KMS-11 (cell line): Measurements from ENCODE around the gene COL4A5.

ENCODE experiments used
- H2AFZ ChIP-seq: fragments of 200-600 bp; sonication (generic); 2 replicates; pipeline ENCODE4 v1.6.1; 2016; ENCODE audit warnings: antibody characterized with exemption, mixed run types, low read depth
- H3K27ac ChIP-seq: fragments of 200-600 bp; sonication (generic); 2 replicates; pipeline ENCODE4 v1.6.1; 2016; ENCODE audit warnings: mild to moderate bottlenecking, mixed run types
- H3K27me3 ChIP-seq: fragments of 200-600 bp; sonication (generic); 2 replicates; pipeline ENCODE4 v1.6.1; 2017; ENCODE audit warnings: mild to moderate bottlenecking, low read depth, mixed run types, moderate library complexity; ENCODE audit not compliant: insufficient read depth
- H3K36me3 ChIP-seq: fragments of 200-600 bp; sonication (generic); 2 replicates; pipeline ENCODE4 v1.6.1; 2017; ENCODE audit warnings: mild to moderate bottlenecking, mixed run types; ENCODE audit not compliant: insufficient read depth
- H3K4me1 ChIP-seq: fragments of 200-600 bp; sonication (generic); 2 replicates; pipeline ENCODE4 v1.6.1; 2016; ENCODE audit warnings: mild to moderate bottlenecking, low read depth, mixed run types; ENCODE audit not compliant: poor library complexity, severe bottlenecking
- H3K4me2 ChIP-seq: fragments of 200-600 bp; sonication (generic); 2 replicates; pipeline ENCODE4 v1.7.0; 2016; ENCODE audit warnings: mild to moderate bottlenecking, mixed run types
- H3K4me3 ChIP-seq: fragments of 200-600 bp; sonication (generic); IDR thresholded peaks from 2 replicates; pipeline ENCODE4 v1.6.1; 2017; ENCODE audit warnings: low read depth, low read length, mixed read lengths; ENCODE audit not compliant: insufficient read depth
- H3K79me2 ChIP-seq: fragments of 200-600 bp; sonication (generic); 2 replicates; pipeline ENCODE4 v1.6.1; 2016; ENCODE audit warnings: low read depth, mixed run types; ENCODE audit not compliant: insufficient read depth
- H3K9ac ChIP-seq: fragments of 200-600 bp; sonication (generic); 2 replicates; pipeline ENCODE4 v1.6.1; 2016; ENCODE audit warnings: mild to moderate bottlenecking, mixed run types
- H4K20me1 ChIP-seq: fragments of 200-600 bp; sonication (generic); 2 replicates; pipeline ENCODE4 v1.6.1; 2016; ENCODE audit warnings: mild to moderate bottlenecking, mixed run types; ENCODE audit not compliant: insufficient read depth
- TF ChIP-seq, protein P1 (sequence below): fragments of 200-600 bp; sonication (generic); conservative IDR thresholded peaks from 2 replicates; pipeline ENCODE4 v1.6.1; 2017; ENCODE audit warnings: low read depth, mild to moderate bottlenecking, antibody characterized with exemption, low read length, moderate library complexity, mixed read lengths

COL4A5 gene

DNA sequence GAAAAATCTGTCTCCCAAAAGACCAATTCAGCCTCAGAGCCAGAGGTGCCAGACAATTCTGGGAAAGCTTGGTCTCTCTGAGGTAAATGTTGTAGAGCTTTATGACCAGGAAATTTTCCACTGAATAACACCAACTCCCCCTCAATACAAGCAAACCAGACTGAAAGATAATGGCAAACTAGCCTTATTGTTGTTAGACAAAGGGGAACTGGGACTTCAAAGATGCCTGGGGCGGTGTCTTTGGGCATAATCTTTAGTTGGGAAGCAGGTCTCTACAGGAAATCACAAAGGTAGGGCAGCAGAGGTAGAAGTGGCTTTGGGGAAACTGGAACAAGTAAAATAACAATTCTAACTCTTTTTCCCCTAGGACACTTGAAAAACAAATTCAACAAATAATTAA, 13.4 kb upstream of the COL4A5 start:
- Histone ChIP-seq H4K20me1 (no peaks in the 10 kb centered on the region), H3K27ac (no peak overlapping the region)
- TF ChIP-seq, protein P1, sequence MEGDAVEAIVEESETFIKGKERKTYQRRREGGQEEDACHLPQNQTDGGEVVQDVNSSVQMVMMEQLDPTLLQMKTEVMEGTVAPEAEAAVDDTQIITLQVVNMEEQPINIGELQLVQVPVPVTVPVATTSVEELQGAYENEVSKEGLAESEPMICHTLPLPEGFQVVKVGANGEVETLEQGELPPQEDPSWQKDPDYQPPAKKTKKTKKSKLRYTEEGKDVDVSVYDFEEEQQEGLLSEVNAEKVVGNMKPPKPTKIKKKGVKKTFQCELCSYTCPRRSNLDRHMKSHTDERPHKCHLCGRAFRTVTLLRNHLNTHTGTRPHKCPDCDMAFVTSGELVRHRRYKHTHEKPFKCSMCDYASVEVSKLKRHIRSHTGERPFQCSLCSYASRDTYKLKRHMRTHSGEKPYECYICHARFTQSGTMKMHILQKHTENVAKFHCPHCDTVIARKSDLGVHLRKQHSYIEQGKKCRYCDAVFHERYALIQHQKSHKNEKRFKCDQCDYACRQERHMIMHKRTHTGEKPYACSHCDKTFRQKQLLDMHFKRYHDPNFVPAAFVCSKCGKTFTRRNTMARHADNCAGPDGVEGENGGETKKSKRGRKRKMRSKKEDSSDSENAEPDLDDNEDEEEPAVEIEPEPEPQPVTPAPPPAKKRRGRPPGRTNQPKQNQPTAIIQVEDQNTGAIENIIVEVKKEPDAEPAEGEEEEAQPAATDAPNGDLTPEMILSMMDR = no peak

DNA sequence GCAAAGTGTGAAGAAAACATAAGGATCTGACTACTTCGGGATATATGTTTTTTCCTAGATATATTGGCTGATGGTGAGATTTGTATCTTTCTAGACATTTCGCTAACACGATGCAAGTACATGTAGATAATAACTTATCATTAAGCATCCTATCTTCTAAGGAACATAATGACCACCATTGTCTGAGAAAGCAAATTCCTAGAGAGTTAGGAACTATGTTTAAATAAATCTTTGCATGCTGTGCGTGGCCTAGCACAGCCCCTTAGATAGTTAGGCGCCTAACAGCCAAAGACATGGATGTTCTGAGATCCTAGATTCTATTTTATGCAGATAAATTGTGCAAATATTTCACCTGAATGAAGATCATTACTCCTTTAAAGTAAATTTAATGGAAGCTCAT, 4.4 kb upstream of the COL4A5 start:
- peaks cover under 1% of the 10 kb centered on the region for H3K4me1 ChIP-seq
- H2AFZ ChIP-seq = no peak overlapping the region
- H3K27ac ChIP-seq = no peak overlapping the region
- TF ChIP-seq, protein P1 = no peak
- H3K27me3 ChIP-seq = no peaks in the 10 kb centered on the region
- no peaks in the 10 kb centered on the region for H4K20me1 ChIP-seq
- H3K79me2 ChIP-seq = no peaks in the 10 kb centered on the region
- H3K9ac ChIP-seq = no peak overlapping the region
- H3K4me2 ChIP-seq = no peak overlapping the region
- H3K4me3 ChIP-seq = no peak overlapping the region
- no peaks in the 10 kb centered on the region for H3K36me3 ChIP-seq

More for the DNA sequence above, 13.4 kb upstream of the COL4A5 start:
- H2AFZ ChIP-seq = no peak overlapping the region
- no peaks in the 10 kb centered on the region for H3K36me3 ChIP-seq
- no peaks in the 10 kb centered on the region for H3K4me1 ChIP-seq
- no peak overlapping the region for H3K4me2 ChIP-seq
- H3K27me3 ChIP-seq = no peaks in the 10 kb centered on the region
- H3K4me3 ChIP-seq = no peak overlapping the region
- H3K9ac ChIP-seq = no peak overlapping the region
- H3K79me2 ChIP-seq = no peaks in the 10 kb centered on the region

DNA sequence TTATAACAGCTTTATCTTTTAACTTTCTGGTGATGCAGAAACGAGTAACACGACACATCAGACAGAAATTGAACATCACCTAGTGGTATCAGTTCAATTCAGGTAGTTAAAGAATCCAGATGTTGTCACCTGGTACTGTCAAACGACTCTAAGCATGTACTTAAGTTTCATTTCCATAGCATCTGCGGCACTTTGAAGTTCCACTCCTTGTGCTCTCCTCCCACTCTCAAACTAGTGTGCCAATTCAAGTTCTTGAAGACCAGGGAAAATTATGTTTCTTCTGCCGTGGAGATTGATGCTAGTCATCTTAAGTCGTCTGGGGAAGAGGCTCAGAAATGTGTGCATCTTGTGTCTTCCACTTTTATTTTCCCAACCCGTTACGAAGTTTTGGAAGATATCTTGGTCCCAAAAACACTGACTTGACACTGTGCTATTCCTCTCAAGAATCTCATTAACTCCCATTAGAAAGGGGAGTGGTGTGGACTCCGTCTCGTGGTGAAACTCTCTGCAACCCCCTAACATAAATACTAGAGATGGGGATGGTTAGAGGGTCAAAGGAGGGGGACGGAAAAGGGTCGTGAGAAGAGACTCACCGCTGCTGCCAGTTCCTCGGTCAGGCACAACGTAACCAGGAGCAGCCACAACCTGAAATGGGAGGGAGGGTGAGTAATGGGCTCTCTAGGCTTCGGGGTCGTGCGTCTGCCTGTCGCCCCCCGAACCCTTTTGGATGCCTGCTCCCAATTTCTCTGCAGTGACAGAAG, 2.1 kb upstream of the COL4A5 start:
- H3K4me1 ChIP-seq = peaks cover 8% of the 10 kb centered on the region
- H4K20me1 ChIP-seq = no peaks in the 10 kb centered on the region
- H2AFZ ChIP-seq = no peak overlapping the region
- H3K36me3 ChIP-seq = no peaks in the 10 kb centered on the region
- H3K4me2 ChIP-seq = no peak overlapping the region
- no peak overlapping the region for H3K9ac ChIP-seq
- H3K27ac ChIP-seq = no peak overlapping the region
- TF ChIP-seq, protein P1 = no peak
- H3K27me3 ChIP-seq = no peaks in the 10 kb centered on the region
- H3K4me3 ChIP-seq = no peak overlapping the region
- H3K79me2 ChIP-seq = no peaks in the 10 kb centered on the region

DNA sequence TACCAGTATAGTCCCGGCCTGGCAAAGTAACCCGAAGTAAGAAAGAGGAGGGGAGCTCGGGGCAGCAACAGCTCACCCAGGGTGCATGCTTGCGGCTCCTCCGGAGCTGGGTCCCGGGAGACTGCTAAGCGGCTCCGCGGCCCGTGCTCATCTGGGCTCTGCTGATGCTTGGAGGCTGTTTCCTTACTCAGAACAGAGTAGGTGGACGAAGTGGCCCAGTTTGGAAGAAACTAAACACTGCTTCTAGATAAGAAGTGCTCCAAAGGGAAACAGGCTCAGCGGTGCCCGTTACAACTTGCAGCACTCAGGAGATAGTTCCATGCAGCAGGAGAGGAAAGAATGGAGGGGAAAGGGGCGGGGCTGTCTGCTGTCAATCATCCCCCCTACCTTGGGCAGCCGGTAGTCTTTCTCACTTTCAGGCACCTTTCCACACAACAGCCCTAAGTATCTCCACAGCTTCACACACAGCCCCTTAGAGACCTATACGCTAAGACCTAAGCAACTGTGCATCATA, 1.5 kb upstream of the COL4A5 start, which contains the start of gene COL4A6:
TSS of gene COL4A6 (minus strand) at position 313 of the 514 bp plus-strand sequence. CDS start at position 87, 226 bp downstream.
- Histone ChIP-seq H3K36me3 (no peaks in the 10 kb centered on the region), H3K4me2 (peak within 1 kb of the TSS; percentile 54), H3K4me1 (peaks cover 8% of the 10 kb centered on the region), H4K20me1 (no peaks in the 10 kb centered on the region), H3K79me2 (no peaks in the 10 kb centered on the region), H3K27me3 (no peaks in the 10 kb centered on the region), H3K4me3 (no peak within 1 kb of the TSS), H3K9ac (no peak within 1 kb of the TSS), H2AFZ (peak within 1 kb of the TSS; percentile 94; the same call in 1 of the 2 replicates), H3K27ac (no peak within 1 kb of the TSS)
- TF ChIP-seq, protein P1 = no peak
